Head of caudate nucleus (tissue), 42 donors: ENCODE results near the gene ADAD2.

Experiments
- DNase-seq, 42 donors: peaks; one replicate each; pipeline versions ENCODE4 v3.0.0 to v3.0.0-alpha.2; 2020 to 2021; ENCODE audit warnings: mixed read lengths in 7 of 42
- intact Hi-C: fragments of 100-400 bp; cut with DNase I; formaldehyde crosslinking; loops from one replicate; pipeline ENCODE4 v1.15.0; 2022

Gene ADAD2

DNA sequence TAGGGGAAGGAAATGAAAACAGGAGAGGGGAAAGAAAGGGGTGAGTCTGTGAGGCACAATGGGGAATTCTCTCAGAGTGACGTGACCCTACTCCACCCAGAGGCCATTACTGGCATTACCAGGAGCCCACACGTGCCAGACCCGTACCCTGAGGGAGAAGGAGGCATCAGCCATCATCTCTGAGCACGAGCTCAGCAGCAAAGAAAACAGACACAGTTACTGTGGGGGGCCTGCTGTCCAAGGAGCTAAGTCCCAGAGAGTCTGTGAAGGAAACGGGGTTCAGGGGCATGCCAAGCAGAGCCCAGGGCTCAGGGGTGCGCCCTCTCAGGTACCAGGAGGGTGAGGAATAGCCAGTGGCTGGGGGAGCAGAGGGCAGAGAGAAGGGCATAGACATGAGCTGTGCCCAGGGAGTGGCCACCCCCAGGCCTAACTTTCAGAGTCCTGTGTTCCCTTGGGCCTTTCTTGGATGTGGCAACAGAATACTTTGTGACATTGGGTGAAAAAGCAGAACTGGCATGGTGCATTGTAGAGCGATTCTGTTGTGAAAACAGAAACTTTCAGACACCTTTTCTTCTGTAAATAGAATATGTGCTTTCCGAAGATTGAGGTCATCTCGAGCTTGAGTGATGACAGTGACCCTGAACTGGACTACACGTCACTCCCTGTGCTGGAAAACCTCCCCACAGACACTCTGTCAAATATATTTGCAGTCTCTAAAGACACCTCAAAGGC lies 15.4 kb upstream of the ADAD2 start:
- peak in 27 of 42 donors; percentile 42 to 83 (median 61) for DNase-seq

DNA sequence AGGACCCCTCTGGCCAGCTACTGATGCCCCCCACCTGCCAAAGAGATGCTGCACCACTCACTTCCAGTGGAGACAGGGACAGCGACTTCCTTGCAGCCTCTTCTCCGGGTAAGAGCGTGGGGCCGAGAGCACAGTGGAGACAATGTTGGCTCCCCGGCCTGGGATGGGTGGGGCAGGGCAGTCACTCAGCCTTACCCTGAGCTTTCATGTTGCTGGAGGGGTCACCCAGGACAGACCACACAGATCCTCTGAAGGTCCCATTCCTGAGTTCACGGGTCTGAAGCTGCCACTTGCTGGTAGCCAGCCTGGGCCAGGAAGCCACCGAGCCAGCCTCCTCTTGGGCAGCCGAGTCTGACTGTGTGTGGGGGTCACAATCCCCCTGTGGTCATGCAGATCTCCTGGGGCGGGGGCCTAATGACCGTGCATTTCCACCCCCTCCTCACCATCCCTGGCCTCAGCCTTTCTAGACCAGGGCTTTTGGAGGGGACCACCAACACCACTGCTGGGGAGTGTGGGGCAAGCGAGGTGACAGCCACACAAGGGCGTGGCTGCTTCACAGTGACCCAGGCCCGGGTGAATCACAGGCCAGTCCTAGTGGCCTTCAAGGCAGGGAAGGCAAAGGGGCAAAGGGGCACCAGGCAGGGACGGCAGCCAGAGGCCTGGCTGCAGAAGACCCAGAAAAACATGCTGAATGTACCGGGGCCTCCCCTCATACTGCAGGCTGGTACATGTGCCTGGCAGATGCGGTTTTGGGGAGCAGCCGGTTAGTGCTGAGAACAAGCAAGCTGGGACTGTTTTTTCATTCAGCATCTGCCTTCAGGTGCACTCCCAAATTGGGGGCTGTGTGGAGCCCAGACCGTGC lies 14.5 kb upstream of the ADAD2 start:
- intact Hi-C loops = no loop called here

More for the DNA sequence above, 15.4 kb upstream of the ADAD2 start:
- intact Hi-C loops = no loop called here

DNA sequence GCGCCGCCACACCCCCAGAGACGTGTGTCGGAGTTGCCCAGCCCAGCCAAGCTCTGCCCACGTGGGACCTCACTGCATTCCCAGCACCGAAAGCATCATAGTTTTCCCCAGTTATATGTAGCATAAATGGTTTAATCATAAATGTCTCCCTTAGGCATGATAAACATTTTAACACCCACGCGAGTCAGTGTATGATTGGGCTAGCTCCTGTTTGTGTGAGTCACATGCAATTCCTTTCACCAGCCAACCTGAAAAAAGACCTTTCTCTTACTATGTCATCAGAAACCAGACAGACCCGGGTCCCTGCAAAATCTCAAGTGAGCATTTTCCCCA lies 13.2 kb upstream of the ADAD2 start:
- intact Hi-C loops = no loop called here
- DNase-seq = peak in 6 of 42 donors; percentile 12 to 59 (median 46)

More for the DNA sequence above, 14.5 kb upstream of the ADAD2 start:
- no peak for DNase-seq

DNA sequence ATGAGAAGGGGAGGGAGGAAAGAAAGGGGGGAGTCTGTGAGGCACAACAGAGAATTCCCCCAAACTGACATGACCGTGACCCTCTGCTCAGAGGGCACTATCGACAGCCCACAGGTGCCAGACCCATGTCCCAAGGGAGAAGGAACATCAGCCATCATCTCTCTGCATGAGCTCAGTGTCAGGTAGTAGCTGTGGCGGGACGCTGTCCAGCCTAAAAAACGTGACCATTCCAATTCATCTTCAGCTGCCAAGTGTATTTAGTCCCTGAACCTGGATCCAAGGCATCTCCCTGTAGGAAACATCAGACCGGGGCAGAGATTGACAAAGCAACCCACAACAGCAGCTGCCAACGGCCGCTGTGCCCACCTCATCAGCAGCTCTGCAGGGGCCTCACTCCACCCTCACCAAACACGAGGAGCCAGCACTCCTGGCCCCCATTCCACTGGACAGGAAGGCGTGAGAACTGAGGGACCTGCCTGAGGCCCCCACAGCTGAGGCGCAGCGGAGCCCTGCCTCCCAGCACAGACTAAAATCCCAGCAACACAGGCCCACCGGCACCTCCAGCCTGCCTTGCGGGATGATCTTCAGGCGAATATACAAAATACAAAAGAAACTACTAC lies 12.7 kb upstream of the ADAD2 start:
- intact Hi-C loops = no loop called here
- DNase-seq = no peak

DNA sequence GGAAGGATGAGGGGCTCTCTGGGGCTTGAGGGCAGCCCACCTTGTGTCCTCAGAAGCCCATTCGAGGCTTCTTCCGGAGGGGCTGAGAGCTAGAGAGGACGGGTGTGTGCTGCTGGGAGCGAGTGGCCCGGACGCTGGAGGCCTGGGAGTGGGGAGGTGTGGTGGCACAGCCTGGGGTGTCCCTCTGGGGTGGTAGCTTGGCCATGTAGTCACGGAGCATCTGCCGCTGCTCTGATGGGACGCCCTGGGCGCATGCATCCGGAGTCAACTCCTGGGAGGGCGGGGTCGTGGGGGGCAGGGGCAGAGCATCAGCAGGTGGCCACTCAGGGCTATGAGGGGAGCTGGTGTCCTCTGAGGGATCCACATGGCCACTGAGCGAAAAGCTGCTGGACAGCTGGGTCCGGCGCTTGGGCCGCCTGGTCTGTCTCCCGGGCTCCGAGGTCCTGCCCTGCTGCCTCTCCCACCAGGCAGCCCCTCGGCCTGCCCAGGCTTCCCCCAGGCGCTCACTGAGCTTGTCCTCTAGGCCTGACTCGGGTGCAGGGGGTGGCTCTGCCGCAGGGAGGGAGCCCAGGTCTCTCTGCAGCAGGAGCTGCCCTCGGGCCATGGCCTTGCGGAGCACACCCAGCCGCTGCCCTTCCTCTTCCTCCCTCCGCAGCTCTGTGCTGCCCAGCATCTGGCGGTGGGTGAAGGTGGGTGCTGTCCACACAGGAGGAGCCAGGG lies 11.9 kb upstream of the ADAD2 start:
- no peak for DNase-seq
- intact Hi-C loops = no loop called here

DNA sequence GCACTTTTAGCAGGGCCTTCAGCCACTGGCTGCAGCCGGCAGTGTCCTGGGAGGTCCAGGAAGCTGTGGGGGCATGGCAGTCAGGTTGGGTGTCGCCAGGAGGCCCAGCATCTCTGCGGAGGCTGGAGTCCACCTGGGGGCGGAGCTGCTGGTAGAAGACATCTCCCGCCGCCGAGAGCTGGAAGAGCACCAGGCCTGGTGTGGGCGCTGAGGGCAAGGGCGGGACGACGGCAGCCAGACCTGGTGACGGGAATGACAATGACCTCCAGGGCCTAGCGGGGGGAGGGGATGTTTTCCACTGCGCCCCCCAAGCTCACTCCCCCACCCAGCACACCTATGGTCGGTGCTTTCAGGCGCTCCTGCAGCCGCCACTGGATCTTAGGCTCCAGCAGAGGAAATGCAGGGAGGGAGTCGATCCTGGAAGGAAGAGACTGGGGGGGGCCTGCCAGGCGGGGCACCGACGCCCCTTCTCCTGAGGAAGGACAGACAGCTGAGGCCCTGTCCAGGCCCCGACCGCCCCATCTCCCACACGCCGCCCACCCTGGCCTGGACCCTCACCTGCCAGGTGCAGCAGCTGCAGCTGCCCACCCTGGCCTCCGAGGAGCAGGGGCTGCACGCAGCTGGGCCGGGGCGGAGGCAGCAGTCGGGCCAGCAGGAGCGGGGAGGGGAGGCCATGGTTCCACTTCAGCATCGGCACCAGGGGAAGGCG lies 11.2 kb upstream of the ADAD2 start:
- DNase-seq = no peak
- intact Hi-C loops = loop anchor here (5.0 kb wide), 1 partner anchor 303 kb away; no protein-coding TSS in a partner anchor

DNA sequence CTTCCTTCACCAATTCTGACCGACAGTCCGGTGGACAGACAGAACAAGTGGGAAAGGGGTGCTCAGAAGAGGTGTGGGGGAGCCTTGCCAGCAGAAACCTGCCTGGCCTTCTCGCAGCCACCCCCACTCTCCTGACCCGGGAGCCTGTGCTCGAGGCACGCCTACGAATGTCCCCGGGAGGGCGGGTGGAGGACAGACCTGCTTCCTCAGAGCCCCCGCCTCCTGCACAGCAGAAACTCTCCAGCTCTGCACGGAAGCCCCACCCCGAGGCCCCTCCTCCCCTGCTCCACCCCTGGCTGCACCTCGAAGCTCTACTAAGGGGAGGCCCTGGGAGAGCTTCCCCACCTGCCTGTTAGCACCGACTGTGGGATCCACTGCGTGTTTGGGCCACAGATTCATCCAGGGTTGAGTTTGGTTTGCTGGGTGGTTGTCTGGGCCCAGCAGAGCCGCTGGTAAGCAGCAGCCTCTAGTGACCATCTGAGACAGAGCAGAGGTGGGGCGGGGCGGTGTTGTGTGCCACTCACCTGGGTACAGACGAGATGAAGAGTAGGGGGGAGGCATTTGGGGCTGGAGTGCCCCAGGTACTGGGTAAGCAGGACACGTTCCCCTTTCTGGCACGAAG lies 10.3 kb upstream of the ADAD2 start:
- intact Hi-C loops = loop anchor here (5.0 kb wide), 1 partner anchor 302 kb away; no protein-coding TSS in a partner anchor

DNA sequence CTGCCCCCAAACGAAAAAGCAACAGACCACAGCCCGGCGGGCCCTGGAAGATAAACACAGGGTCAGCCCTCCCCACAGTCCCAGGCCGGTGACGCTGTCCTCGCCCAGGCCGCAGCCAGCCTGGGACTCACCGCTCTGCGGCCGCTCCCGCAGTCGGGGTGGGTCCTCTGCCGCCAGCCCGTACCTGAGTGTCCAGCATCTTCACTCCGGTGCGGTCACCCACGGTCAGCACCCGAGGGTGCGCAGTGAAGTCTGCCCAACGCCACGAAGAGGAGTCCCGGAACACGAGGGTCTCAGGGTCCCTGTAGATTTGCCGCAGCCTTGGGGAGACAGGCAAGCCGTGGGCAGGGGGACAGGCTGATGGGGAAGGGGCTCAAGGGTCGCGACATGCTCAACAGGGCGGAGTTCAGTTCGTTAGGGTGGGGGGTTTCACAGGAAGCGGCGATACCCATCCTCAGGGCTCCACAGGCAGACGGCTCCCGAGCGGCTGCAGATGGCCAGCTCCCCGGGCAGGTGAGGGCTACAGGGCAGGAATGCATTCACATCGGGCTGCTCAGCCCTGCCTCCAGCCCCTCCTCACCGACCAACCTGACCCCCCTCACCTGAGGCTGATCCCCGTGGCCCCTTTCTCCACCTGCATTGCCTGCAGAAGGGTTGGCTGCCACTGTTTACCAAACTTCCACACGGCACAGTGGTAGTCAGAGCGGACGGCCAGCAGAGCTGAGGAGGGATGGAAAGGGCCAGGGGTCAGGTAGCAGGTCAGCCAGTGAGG lies 9.6 kb upstream of the ADAD2 start:
- intact Hi-C loops = loop anchor here (5.0 kb wide), 1 partner anchor 301 kb away; no protein-coding TSS in a partner anchor
- DNase-seq = no peak

More for the DNA sequence above, 10.3 kb upstream of the ADAD2 start:
- peak in 38 of 42 donors; percentile 25 to 94 (median 68) for DNase-seq

DNA sequence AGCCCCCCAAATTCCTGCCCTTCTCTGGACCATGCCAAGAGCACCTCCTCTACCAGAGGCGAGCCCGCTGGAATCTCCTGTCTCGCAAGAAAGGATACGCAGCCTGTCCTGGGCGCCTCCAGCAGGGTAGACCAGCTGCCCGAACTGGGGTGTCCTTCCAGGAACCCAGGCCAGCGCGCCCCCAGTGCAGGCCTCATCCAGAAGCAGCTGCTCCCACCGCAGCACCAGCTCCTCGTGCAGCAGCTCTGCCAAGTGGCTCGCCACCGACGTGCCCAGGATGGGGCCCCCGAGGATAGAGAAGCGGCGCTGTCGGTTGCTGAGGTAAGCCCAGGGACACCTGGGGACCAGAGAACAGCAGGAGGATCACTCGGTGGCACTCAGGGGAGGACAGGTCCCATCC lies 8.9 kb upstream of the ADAD2 start:
- DNase-seq = no peak
- intact Hi-C loops = loop anchor here (5.0 kb wide), 1 partner anchor 300 kb away; no protein-coding TSS in a partner anchor

DNA sequence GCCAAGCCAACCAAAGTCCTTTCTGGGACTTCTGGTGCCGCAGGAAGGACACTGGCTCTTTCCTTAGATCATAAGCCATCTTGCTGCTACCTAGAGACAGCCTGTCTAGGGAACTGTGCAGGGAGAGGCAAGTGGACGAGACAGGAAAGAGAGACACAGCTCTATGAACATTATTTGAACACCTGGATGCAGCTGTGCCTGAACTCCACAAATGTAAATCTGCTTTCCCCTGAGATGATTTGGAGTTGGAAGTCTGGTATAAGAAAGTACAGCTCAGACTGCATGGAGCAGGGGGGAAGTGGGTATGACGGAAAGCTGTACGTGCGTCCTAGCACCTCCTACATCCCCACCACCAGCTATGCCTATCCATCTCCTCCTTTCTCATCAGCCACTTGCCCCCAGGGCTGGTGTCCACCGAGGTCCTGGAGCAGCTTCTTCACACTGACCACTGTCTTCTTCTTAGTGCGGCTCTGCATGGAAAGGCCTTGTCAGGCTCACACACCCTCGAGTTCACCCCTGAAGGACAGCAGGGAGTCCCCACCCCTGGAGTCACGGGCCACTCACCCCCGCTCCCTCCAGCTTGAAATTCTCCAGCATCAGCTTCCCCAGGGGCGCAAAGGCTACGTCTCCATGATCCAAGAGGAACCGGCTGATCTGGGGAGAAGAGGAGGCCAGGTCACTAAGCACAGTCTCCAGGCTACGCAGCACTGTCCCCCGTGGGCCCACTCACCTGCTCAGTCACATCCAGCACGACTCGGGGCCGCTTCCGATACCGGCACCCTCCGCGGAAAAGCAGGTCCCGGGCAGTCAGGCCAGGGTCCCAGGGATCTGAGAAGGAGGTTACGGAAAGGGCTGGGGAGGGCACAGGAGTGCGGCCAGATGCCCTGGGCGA lies 8.0 kb upstream of the ADAD2 start:
- no peak for DNase-seq
- intact Hi-C loops = loop anchor here (5.0 kb wide), 1 partner anchor 299 kb away; no protein-coding TSS in a partner anchor

DNA sequence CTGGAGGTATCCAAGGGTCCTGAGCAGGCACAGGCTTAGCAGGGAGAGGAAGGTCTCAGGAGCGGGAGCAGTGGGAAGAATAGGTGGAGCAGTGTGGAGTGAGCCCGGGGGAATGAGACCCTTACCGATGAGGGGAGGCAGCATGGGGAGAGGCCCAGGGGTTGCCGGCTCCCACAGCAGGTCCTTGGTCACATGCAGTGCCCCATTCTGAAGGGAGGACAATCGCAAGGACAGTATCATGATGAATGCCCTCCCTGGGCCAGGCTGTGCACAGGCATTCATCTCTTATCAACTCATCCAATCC lies 7.4 kb upstream of the ADAD2 start:
- DNase-seq = no peak
- intact Hi-C loops = loop anchor here (5.0 kb wide), 1 partner anchor 299 kb away; no protein-coding TSS in a partner anchor

DNA sequence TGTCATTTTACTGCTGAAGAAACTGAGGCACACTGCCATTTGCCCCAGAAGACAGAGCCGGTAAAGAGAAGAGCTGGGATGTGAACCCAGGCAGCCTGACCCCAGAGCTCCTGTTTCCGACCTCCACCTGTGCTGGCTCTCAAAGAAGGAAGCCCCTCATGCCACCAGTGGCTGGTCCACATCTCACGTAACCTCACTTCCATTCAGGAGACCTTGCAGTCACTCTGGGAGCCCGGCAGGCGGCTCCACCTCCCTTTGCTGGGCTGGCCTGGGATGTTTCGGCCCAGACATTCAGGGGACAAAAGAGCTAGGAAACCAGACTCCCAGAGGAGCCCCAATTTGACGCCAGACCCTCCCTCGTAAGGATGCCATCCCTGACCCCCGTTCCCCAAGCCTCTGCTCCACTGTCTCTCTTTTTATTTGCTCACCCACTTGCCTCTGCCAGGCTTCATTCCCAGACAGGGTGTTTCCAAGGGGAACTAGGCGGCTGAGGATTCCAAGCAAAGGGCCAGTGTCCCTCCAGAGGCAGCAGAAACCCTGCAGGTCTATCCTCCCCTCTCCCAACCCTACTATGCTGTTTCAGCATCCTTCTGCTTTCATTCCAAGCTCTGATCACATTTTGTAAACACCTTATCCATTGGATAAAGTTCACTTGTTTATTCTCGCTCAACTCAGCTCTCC lies 6.9 kb upstream of the ADAD2 start:
- intact Hi-C loops = loop anchor here (5.0 kb wide), 1 partner anchor 298 kb away; no protein-coding TSS in a partner anchor
- peak in 1 of 42 donors; percentile 39 for DNase-seq

DNA sequence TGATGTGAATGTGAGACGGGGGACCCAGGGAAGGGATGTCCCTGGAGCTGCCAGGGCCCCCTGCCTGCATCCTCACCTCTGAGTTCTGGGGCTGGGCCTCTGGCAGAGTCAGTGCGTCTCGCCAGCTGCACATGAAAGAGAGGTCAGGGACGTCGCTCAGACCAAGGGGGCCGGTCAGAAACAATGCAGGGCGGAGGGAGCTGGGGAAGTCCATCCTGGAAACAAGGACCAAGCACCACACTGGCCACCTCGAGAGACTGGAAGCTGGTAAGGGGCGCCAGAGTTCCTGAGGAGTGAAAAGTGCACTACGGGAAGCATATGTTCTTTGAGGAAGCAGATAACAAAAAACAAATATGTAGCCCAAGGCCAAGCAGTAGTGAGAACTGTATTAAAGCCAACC lies 6.2 kb upstream of the ADAD2 start:
- intact Hi-C loops = loop anchor here (5.0 kb wide), 1 partner anchor 298 kb away; no protein-coding TSS in a partner anchor
- DNase-seq = no peak

DNA sequence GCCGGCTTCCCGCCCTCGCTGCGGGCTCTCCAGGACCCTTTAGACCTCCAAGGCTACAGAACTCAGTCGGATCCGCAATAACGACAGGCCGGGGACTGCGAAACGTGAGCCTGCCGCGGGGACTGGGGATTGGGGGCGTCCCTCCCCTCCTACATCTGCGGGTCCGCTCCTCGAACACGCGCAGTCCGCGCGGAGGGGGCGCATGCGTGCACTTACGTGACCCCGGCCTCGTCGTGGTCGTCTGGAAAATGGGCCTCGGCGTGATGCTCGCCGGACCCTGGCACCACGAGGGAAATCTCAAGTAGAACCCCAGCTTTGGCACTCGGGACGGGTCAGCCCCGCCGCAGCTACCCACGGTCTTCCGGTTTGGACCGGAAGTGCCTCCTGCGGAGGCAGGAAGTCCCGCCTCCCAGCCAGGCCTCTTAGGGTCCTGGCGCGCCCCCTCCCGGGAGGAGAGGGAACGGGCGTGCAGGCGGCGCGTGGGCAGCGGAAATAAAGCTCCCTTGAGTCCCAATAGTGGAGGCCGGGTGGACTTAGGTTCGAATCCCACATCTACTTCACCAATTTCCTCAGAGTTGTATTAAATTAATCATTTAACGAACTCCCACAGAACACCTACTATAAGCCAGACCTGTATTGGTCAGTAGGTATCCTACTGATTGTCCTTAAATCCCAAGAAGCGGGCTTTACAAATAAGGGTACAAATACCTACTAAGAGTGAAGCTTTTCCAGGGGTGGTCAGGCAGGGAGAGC lies 4.1 kb upstream of the ADAD2 start, which contains the start of gene TAF1C:
TAF1C (minus strand) TSS at position 373 of the 753 bp plus-strand sequence. CDS start 2,069 bp downstream, outside the sequence.
- peak; percentile 80 to 96 (median 90) for DNase-seq
- intact Hi-C loops = no loop called here

DNA sequence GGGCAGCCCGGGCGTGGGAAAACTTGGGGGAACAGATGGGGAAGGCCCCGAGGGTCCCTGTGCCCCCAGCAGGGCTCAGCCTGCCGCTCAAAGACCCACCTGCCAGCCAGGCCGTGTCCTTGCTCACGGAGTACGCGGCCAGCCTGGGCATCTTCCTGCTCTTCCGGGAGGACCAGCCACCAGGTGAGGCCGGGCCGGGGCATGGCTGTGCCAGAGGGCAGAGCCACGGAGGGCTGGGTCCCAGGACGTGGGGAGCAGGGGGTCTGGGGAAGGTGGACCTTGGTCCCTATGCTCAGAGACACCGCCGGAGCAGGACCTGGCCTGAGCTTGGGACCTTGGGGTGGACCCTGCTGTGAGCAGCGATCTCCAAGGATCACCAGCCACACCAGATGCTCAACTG lies 509 bp downstream of the ADAD2 start:
- DNase-seq = no peak
- intact Hi-C loops = no loop called here
